GM23338 (cell line): ENCODE results near the gene GPBP1L1.
A peak's percentile ranks its signal among the peaks of the same experiment; 100 is the strongest.

Experiments used
- CREB1 ChIP-seq: fragments of 250-450 bp; sonication (Bioruptor Pico); IDR thresholded peaks from 2 replicates; pipeline ENCODE4 v1.5.0; 2020; ENCODE audit warnings: low read depth, mild to moderate bottlenecking, moderate library complexity
- CTCF ChIP-seq, 2 experiments: fragments of 200-600 bp in 1 of 2; sonication (generic) in 1 of 2; conservative IDR thresholded peaks; 2 replicates each; pipeline versions ENCODE4 v1.5.1 to v1.6.1; 2016 to 2017; ENCODE audit warnings: antibody characterized with exemption in 2 of 2, low read depth in 2 of 2, mild to moderate bottlenecking in 2 of 2, moderate library complexity in 1 of 2
- EZH2 ChIP-seq: fragments of 200-600 bp; sonication (generic); IDR thresholded peaks from one replicate; pipeline ENCODE4 v1.8.0; 2017; ENCODE audit warnings: antibody characterized with exemption, mild to moderate bottlenecking, low read depth; ENCODE audit not compliant: unreplicated experiment
- EZH2phosphoT487 ChIP-seq: fragments of 200-600 bp; sonication (generic); IDR thresholded peaks from one replicate; pipeline ENCODE4 v1.8.1; 2018; ENCODE audit warnings: antibody characterized with exemption; ENCODE audit not compliant: unreplicated experiment
- JUNB ChIP-seq: IDR thresholded peaks from one replicate; pipeline ENCODE4 v1.6.1; 2016; ENCODE audit warnings: antibody characterized with exemption; ENCODE audit not compliant: unreplicated experiment
- NANOG ChIP-seq: IDR thresholded peaks from 2 replicates; pipeline ENCODE4 v1.6.1; 2016; ENCODE audit warnings: antibody characterized with exemption, borderline replicate concordance
- POLR2AphosphoS5 ChIP-seq: IDR thresholded peaks from 2 replicates; pipeline ENCODE4 v1.6.1; 2016; ENCODE audit warnings: antibody characterized with exemption, low read depth
- STAT1 ChIP-seq: IDR thresholded peaks from one replicate; pipeline ENCODE4 v1.6.1; 2016; ENCODE audit warnings: antibody characterized with exemption; ENCODE audit not compliant: unreplicated experiment
- ZNF114 ChIP-seq: fragments of 250-450 bp; sonication (Bioruptor Pico); IDR thresholded peaks from 2 replicates; pipeline ENCODE4 v1.5.0; 2020; ENCODE audit warnings: mild to moderate bottlenecking, moderate library complexity
- ZNF331 ChIP-seq: fragments of 250-450 bp; sonication (Bioruptor Pico); IDR thresholded peaks from 2 replicates; pipeline ENCODE4 v1.5.0; 2020; ENCODE audit warnings: low read depth, mild to moderate bottlenecking, moderate library complexity
- ZNF462 ChIP-seq: fragments of 250-450 bp; sonication (Bioruptor Pico); IDR thresholded peaks from 2 replicates; pipeline ENCODE4 v1.5.0; 2020; ENCODE audit warnings: mild to moderate bottlenecking, moderate library complexity
- TF ChIP-seq, protein P1 (sequence below): IDR thresholded peaks from one replicate; pipeline ENCODE4 v1.6.1; 2018; ENCODE audit warnings: antibody characterized with exemption; ENCODE audit not compliant: unreplicated experiment
- TF ChIP-seq, protein P2 (sequence below): IDR thresholded peaks from 2 replicates; pipeline ENCODE4 v1.6.1; 2016; ENCODE audit warnings: antibody characterized with exemption

- TF ChIP-seq, protein P1, sequence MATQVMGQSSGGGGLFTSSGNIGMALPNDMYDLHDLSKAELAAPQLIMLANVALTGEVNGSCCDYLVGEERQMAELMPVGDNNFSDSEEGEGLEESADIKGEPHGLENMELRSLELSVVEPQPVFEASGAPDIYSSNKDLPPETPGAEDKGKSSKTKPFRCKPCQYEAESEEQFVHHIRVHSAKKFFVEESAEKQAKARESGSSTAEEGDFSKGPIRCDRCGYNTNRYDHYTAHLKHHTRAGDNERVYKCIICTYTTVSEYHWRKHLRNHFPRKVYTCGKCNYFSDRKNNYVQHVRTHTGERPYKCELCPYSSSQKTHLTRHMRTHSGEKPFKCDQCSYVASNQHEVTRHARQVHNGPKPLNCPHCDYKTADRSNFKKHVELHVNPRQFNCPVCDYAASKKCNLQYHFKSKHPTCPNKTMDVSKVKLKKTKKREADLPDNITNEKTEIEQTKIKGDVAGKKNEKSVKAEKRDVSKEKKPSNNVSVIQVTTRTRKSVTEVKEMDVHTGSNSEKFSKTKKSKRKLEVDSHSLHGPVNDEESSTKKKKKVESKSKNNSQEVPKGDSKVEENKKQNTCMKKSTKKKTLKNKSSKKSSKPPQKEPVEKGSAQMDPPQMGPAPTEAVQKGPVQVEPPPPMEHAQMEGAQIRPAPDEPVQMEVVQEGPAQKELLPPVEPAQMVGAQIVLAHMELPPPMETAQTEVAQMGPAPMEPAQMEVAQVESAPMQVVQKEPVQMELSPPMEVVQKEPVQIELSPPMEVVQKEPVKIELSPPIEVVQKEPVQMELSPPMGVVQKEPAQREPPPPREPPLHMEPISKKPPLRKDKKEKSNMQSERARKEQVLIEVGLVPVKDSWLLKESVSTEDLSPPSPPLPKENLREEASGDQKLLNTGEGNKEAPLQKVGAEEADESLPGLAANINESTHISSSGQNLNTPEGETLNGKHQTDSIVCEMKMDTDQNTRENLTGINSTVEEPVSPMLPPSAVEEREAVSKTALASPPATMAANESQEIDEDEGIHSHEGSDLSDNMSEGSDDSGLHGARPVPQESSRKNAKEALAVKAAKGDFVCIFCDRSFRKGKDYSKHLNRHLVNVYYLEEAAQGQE = no peak
- no peak for TF ChIP-seq EZH2phosphoT487
- TF ChIP-seq EZH2 = no peak
- TF ChIP-seq CTCF (conservative IDR thresholded peaks at IDR 0.05; ENCODE audit: low read depth in 2 of 2) = no peak
- TF ChIP-seq ZNF114 (CRISPR knock-in tag) = no peak
- peak; percentile 85 for TF ChIP-seq CREB1 (CRISPR knock-in tag)
- TF ChIP-seq POLR2AphosphoS5 = peak; percentile 72
- no peak for TF ChIP-seq NANOG
- TF ChIP-seq, protein P2, sequence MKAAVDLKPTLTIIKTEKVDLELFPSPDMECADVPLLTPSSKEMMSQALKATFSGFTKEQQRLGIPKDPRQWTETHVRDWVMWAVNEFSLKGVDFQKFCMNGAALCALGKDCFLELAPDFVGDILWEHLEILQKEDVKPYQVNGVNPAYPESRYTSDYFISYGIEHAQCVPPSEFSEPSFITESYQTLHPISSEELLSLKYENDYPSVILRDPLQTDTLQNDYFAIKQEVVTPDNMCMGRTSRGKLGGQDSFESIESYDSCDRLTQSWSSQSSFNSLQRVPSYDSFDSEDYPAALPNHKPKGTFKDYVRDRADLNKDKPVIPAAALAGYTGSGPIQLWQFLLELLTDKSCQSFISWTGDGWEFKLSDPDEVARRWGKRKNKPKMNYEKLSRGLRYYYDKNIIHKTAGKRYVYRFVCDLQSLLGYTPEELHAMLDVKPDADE = peak; percentile 97
- peak; percentile 16 for TF ChIP-seq JUNB
- TF ChIP-seq ZNF331 = no peak
- no peak for TF ChIP-seq STAT1
- TF ChIP-seq ZNF462 (CRISPR knock-in tag) = no peak
Measured at GRCh38 chr1:45687014-45687753, 851 bp upstream of the GPBP1L1 start.
